Measurements from ENCODE around the gene RFXANK.

- no peak for TF ChIP-seq CTCF (IDR thresholded peaks at IDR 0.05)
- TF ChIP-seq EZH2 (IDR thresholded peaks at IDR 0.05; ENCODE audit: borderline replicate concordance, insufficient read depth, low read depth, low read length, poor library complexity, severe bottlenecking) = no peak
Measured at GRCh38 chr19:19223060-19223459, 31.0 kb downstream of the RFXANK start.

Data from B cell (primary cell).